GM12874 (cell line): ENCODE data around the gene BPIFB3.

Experiments used
- CTCF ChIP-seq: IDR thresholded peaks from 2 replicates; pipeline ENCODE4 v1.5.1; 2011; ENCODE audit warnings: low read depth, mild to moderate bottlenecking, control low read depth, low read length, moderate library complexity; ENCODE audit not compliant: insufficient read depth

Gene BPIFB3

GRCh38 chr20:33063271-33063670 is 9.6 kb downstream of the BPIFB3 start:
- no peak for TF ChIP-seq CTCF

GRCh38 chr20:33064572-33065287 is 11.0 kb downstream of the BPIFB3 start:
- TF ChIP-seq CTCF, result no peak

- TF ChIP-seq CTCF, result no peak
These were observed 12.1 kb downstream of the BPIFB3 start for GRCh38 chr20:33065785-33066184.

GRCh38 chr20:33067806-33068205 is 14.1 kb downstream of the BPIFB3 start:
- no peak for TF ChIP-seq CTCF

- TF ChIP-seq CTCF, result no peak
These were observed 14.7 kb downstream of the BPIFB3 start for GRCh38 chr20:33068251-33068939.

GRCh38 chr20:33069673-33070072 is 16.0 kb downstream of the BPIFB3 start:
- no peak for TF ChIP-seq CTCF

- TF ChIP-seq CTCF, result no peak
These were observed 16.7 kb downstream of the BPIFB3 start for GRCh38 chr20:33070111-33071053.
